ENCODE measurements around the gene PKHD1.

- TF ChIP-seq EZH2 (IDR thresholded peaks at IDR 0.05): no peak
- TF ChIP-seq POLR2AphosphoS5 (IDR thresholded peaks at IDR 0.05; ENCODE audit: borderline replicate concordance, low read depth, low read length): no peak
Observed at GRCh38 chr6:51594981-51595380, 492.4 kb downstream of the PKHD1 start.

Measured in SK-N-MC (cell line).